Esophagus muscularis mucosa (tissue), 4 donors: Measurements from ENCODE around the gene ELK3. TPM values are rescaled to one million over a fixed set of nuclear protein-coding genes. Genes with fewer than 3 reads are reported as not detected.

Source experiments
- DNase-seq: peaks from one replicate; pipeline ENCODE4 v3.0.0-alpha.2; 2017; ENCODE audit errors: extremely low spot score
- H3K27ac ChIP-seq, 4 donors: fragments of 200-600 bp; sonication (generic); replicated peaks in 1 of 4; 1 replicate in 3 of 4; 2 replicates in 1 of 4; pipeline ENCODE4 v1.5.1; 2016 to 2019; ENCODE audit warnings: mild to moderate bottlenecking in 1 of 4
- H3K27me3 ChIP-seq, 4 donors: fragments of 200-600 bp; sonication (generic); one replicate each; pipeline versions ENCODE4 v1.5.1 to v1.6.0; 2016 to 2019
- H3K36me3 ChIP-seq, 4 donors: fragments of 200-600 bp; sonication (generic); one replicate each; pipeline ENCODE4 v1.5.1; 2016 to 2019
- H3K4me1 ChIP-seq, 4 donors: fragments of 200-600 bp; sonication (generic); one replicate each; pipeline ENCODE4 v1.5.1; 2016 to 2019
- H3K4me3 ChIP-seq, 4 donors: fragments of 200-600 bp; sonication (generic); 1 replicate in 2 of 4; 2 replicates in 2 of 4; pipeline ENCODE4 v1.5.1; 2016 to 2019; ENCODE audit warnings: mild to moderate bottlenecking in 4 of 4, moderate library complexity in 1 of 4
- H3K9me3 ChIP-seq, 4 donors: fragments of 200-600 bp; sonication (generic); 1 replicate in 3 of 4; 2 replicates in 1 of 4; pipeline ENCODE4 v1.5.1; 2016 to 2019
- EP300 ChIP-seq: sonication (generic); formaldehyde crosslinking; IDR thresholded peaks from one replicate; pipeline ENCODE4 v1.6.1; 2017; ENCODE audit warnings: antibody characterized with exemption
- POLR2A ChIP-seq: fragments of 450-650 bp; IDR thresholded peaks from one replicate; pipeline ENCODE4 v1.6.1; 2017; ENCODE audit warnings: antibody characterized with exemption, moderate library complexity, mild to moderate bottlenecking, low read depth
- POLR2AphosphoS5 ChIP-seq, 2 donors: sonication (generic); formaldehyde crosslinking; IDR thresholded peaks; one replicate each; pipeline ENCODE4 v1.6.1; 2017; ENCODE audit warnings: antibody characterized with exemption in 2 of 2
- WGBS: methylation state at CpG from one replicate; pipeline ENCODE4 v1.1.5; 2018; 5-methylcytosine and 5-hydroxymethylcytosine counted together
- intact Hi-C: fragments of 100-400 bp; cut with DNase I; formaldehyde crosslinking; loops from one replicate; pipeline ENCODE4 v1.15.1; 2023
- total RNA-seq, 4 donors: library from RNA; depleted of rRNA; stranded (reverse); fragments of >200 nt; gene quantifications; one replicate each; pipeline versions ENCODE4 v1.1.0 to v1.2.1, GENCODE V29; 2016
- TF ChIP-seq, protein P1 (sequence below), 3 experiments: fragments of 200-600 bp in 2 of 3; fragments of 450-650 bp in 1 of 3; sonication (generic) in 2 of 3; IDR thresholded peaks; one replicate each; pipeline ENCODE4 v1.5.1; 2017 to 2019; ENCODE audit warnings: antibody characterized with exemption in 3 of 3, mild to moderate bottlenecking in 2 of 3, moderate library complexity in 1 of 3

Gene ELK3
- total RNA-seq, 4 donors from 2014 or later, result 13.7 to 26.9 (median 25.7) TPM

DNA sequence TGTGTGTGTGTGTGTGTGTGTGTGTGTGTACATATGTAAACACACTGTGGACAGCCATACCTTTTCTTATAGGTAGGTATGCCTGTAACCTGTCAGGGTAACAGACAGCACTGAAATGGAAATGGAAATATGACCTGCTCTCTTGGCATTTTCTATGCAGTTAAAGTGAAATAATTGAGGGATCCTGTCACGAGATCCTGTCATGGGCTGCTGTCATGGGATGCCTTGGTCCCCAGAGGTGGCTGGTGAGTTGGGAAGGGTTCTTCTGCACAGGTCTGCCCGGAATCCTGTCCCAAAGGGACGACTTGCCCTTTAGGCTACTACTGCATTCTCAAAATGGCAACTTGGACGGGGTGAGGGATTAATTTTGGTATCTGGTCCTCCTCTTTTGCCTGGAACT is 47.3 kb downstream of the ELK3 start:
- H3K4me1 ChIP-seq, result peaks cover 59 to 86% (median 68%) of the 10 kb centered on the region in 4 donors

DNA sequence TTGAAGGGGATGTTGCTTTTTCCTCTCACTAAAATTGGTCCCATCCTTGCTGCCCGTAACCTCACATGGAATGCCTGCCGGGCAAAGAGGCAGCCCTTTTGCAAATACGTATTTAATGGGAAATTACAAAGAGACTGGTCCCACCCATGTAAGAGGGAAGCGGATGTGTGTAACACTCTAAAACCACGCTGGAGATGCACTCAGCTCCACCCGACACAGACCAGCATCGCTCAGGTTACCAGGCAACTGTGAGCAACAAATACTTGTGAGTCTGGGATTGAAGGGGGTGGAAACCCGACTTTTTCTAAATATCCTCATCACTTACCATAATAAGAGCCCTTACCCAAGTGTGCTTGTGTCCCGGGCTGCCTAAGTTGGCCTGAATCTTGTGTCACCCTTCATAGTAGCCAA is 47.7 kb downstream of the ELK3 start:
- Histone ChIP-seq H3K9me3 (no peaks in the 10 kb centered on the region), H3K4me3 (peak overlapping the region in 2 of 4 donors; percentile 15 to 26), H3K36me3 (peaks cover under 1 to 8% (median 6%) of the 10 kb centered on the region in 4 donors), H3K27ac (peak overlapping the region; percentile 92 to 95 (median 92)), H3K27me3 (no peaks in the 10 kb centered on the region), H3K4me1 (peaks cover 54 to 81% (median 64%) of the 10 kb centered on the region in 4 donors)
- WGBS, result 5% methylated on average over 8 of the region's 9 CpGs
- TF ChIP-seq, protein P1, sequence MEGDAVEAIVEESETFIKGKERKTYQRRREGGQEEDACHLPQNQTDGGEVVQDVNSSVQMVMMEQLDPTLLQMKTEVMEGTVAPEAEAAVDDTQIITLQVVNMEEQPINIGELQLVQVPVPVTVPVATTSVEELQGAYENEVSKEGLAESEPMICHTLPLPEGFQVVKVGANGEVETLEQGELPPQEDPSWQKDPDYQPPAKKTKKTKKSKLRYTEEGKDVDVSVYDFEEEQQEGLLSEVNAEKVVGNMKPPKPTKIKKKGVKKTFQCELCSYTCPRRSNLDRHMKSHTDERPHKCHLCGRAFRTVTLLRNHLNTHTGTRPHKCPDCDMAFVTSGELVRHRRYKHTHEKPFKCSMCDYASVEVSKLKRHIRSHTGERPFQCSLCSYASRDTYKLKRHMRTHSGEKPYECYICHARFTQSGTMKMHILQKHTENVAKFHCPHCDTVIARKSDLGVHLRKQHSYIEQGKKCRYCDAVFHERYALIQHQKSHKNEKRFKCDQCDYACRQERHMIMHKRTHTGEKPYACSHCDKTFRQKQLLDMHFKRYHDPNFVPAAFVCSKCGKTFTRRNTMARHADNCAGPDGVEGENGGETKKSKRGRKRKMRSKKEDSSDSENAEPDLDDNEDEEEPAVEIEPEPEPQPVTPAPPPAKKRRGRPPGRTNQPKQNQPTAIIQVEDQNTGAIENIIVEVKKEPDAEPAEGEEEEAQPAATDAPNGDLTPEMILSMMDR (IDR thresholded peaks at IDR 0.05), result no peak
- TF ChIP-seq EP300 (peak; percentile 95), POLR2AphosphoS5 (IDR thresholded peaks at IDR 0.05) (peak in 1 of 2 donors; percentile 82), POLR2A (no peak)
- intact Hi-C loops, result no loop called here
- no peak for DNase-seq

More for the DNA sequence above, 47.3 kb downstream of the ELK3 start:
- no peak for TF ChIP-seq EP300
- TF ChIP-seq POLR2A, result no peak
- TF ChIP-seq, protein P1 (IDR thresholded peaks at IDR 0.05), result no peak
- no peak for TF ChIP-seq POLR2AphosphoS5 (IDR thresholded peaks at IDR 0.05)
- H3K36me3 ChIP-seq, result peaks cover 0 to 4% (median 2%) of the 10 kb centered on the region in 4 donors
- 24% methylated on average over 4 of the region's 4 CpGs for WGBS
- H3K27ac ChIP-seq, result peak overlapping the region; percentile 92 to 95 (median 92)
- no peak for DNase-seq
- peak overlapping the region in 2 of 4 donors; percentile 15 to 26 for H3K4me3 ChIP-seq
- H3K27me3 ChIP-seq, result no peaks in the 10 kb centered on the region
- intact Hi-C loops, result no loop called here
- H3K9me3 ChIP-seq, result no peaks in the 10 kb centered on the region

DNA sequence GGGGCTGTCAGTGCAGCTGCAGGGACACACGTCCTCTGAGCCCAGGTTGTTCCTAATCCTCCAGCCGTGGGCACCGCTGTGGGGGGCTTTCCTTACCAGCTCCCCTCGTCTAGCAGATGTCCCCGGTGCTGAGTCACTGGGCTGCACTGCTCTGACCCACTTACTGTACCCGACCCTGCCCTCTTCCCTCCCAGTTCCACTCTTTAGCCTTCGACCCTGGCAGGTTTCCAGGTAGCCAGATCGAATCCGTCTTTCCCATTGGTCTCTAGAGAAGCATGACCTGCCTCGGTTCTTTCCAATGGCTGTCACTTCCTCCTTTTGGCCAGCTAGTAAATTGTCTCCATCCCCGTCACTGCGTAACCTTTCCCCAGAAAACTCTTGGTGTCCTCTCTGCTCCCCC is 48.4 kb downstream of the ELK3 start:
- WGBS, result 68% methylated on average over 12 of the region's 12 CpGs
- Histone ChIP-seq H3K27ac (peak overlapping the region; percentile 92 to 95 (median 92)), H3K9me3 (no peaks in the 10 kb centered on the region), H3K4me1 (peaks cover 47 to 74% (median 57%) of the 10 kb centered on the region in 4 donors), H3K36me3 (peaks cover 8 to 16% (median 13%) of the 10 kb centered on the region in 4 donors), H3K27me3 (no peaks in the 10 kb centered on the region), H3K4me3 (no peak overlapping the region)
- TF ChIP-seq POLR2AphosphoS5 (IDR thresholded peaks at IDR 0.05), result no peak
- TF ChIP-seq POLR2A, result no peak
- no peak for TF ChIP-seq EP300
- TF ChIP-seq, protein P1 (IDR thresholded peaks at IDR 0.05), result no peak
- intact Hi-C loops, result no loop called here
- no peak for DNase-seq

DNA sequence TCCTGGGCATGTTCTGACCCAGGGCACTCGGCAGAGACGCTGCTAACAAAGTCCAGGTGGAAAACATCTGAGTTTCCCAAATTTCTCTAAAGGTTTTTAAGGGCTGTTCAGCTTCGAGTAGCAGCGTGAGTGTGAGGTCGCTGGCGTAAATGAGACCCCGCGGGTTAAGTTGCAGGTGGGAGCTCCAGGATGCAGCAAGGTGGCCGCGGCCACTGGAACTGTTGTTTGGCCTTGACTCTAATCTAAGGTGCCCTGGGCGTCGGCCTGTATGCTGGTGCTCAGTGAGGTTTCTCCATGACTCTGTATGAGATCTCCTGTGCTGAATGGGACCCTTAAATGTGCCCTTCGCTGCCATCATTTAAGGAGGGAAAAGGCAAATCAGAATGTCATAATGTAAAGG is 50.7 kb downstream of the ELK3 start:
- peak overlapping the region in 1 of 4 donors; percentile 8 for H3K27ac ChIP-seq
- intact Hi-C loops, result no loop called here
- no peak for DNase-seq

More for the DNA sequence above, 50.7 kb downstream of the ELK3 start:
- H3K4me3 ChIP-seq, result no peak overlapping the region
- TF ChIP-seq EP300 (no peak), POLR2A (no peak), POLR2AphosphoS5 (IDR thresholded peaks at IDR 0.05) (no peak)
- TF ChIP-seq, protein P1 (IDR thresholded peaks at IDR 0.05), result no peak
- H3K27me3 ChIP-seq, result no peaks in the 10 kb centered on the region
- 89% methylated on average over 13 of the region's 13 CpGs for WGBS
- H3K9me3 ChIP-seq, result no peaks in the 10 kb centered on the region
- peaks cover 12 to 28% (median 18%) of the 10 kb centered on the region in 4 donors for H3K36me3 ChIP-seq
- peaks cover 39 to 72% (median 50%) of the 10 kb centered on the region in 4 donors for H3K4me1 ChIP-seq
